ENCODE measurements around the gene MAP2. TPM values are rescaled to one million over a fixed set of nuclear protein-coding genes. Genes with fewer than 3 reads are reported as not detected.

Gene MAP2
- total and polyA plus RNA-seq, 2 of the 8 experiments (the other 6 are each of a cell fraction or from before 2014, with no cell fraction given), result 5.9 to 9.4 TPM

GRCh38 chr2:209468846-209469245 lies 45.0 kb downstream of the MAP2 start (continued):
- TF ChIP-seq CHD7 (IDR thresholded peaks at IDR 0.05; ENCODE audit: insufficient replicate concordance, low read length) (no peak), CHD2 (IDR thresholded peaks at IDR 0.05; ENCODE audit: low read length) (no peak), KDM5A (IDR thresholded peaks at IDR 0.05; ENCODE audit: low read length) (no peak), GABPA (IDR thresholded peaks at IDR 0.05; ENCODE audit: borderline replicate concordance, insufficient read depth, low read length) (no peak), NRF1 (IDR thresholded peaks at IDR 0.05; ENCODE audit: low read depth, low read length) (no peak)
- TF ChIP-seq, protein P1, sequence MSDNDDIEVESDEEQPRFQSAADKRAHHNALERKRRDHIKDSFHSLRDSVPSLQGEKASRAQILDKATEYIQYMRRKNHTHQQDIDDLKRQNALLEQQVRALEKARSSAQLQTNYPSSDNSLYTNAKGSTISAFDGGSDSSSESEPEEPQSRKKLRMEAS (IDR thresholded peaks at IDR 0.05), result no peak

Data from H1 (cell line).